MM.1S (cell line): ENCODE results near the gene KRT10.

Source experiments
- DNase-seq: peaks from one replicate; pipeline ENCODE4 v3.0.0-alpha.2; 2015
- H2AFZ ChIP-seq: fragments of 300-600 bp; sonication (generic); 2 replicates; pipeline ENCODE4 v1.6.0; 2016; ENCODE audit warnings: antibody characterized with exemption, low read length
- H3F3A ChIP-seq: fragments of 300-600 bp; sonication (generic); 2 replicates; pipeline ENCODE4 v1.6.1; 2016; ENCODE audit warnings: mild to moderate bottlenecking, antibody characterized with exemption, low read length, moderate library complexity, mixed read lengths; ENCODE audit not compliant: insufficient read depth
- H3K27ac ChIP-seq: fragments of 300-600 bp; sonication (generic); 2 replicates; pipeline ENCODE4 v1.5.1; 2016; ENCODE audit warnings: mild to moderate bottlenecking, low read length
- H3K27me3 ChIP-seq: fragments of 300-600 bp; sonication (generic); replicated peaks from 2 replicates; pipeline ENCODE4 v1.6.0; 2016; ENCODE audit warnings: low read length; ENCODE audit not compliant: insufficient read depth
- H3K36me3 ChIP-seq: fragments of 300-600 bp; sonication (generic); replicated peaks from 2 replicates; pipeline ENCODE4 v1.6.1; 2016; ENCODE audit warnings: mild to moderate bottlenecking, low read length, mixed read lengths; ENCODE audit not compliant: insufficient read depth
- H3K4me1 ChIP-seq: fragments of 300-600 bp; sonication (generic); 2 replicates; pipeline ENCODE4 v1.6.1; 2016; ENCODE audit warnings: low read length, mixed read lengths
- H3K4me2 ChIP-seq: fragments of 300-600 bp; sonication (generic); 2 replicates; pipeline ENCODE4 v1.6.0; 2016; ENCODE audit warnings: low read depth, low read length
- H3K4me3 ChIP-seq: fragments of 300-600 bp; sonication (generic); 2 replicates; pipeline ENCODE4 v1.5.1; 2016; ENCODE audit warnings: low read length, mixed read lengths
- H3K79me2 ChIP-seq: fragments of 300-600 bp; sonication (generic); 2 replicates; pipeline ENCODE4 v1.6.1; 2016; ENCODE audit warnings: mixed run types, low read length, mixed read lengths
- H3K9ac ChIP-seq: fragments of 300-600 bp; sonication (generic); 2 replicates; pipeline ENCODE4 v1.6.1; 2016; ENCODE audit warnings: low read length, mixed read lengths
- H3K9me2 ChIP-seq: fragments of 300-600 bp; sonication (generic); replicated peaks from 2 replicates; pipeline ENCODE4 v1.6.1; 2016; ENCODE audit warnings: mild to moderate bottlenecking, low read length, mixed read lengths; ENCODE audit not compliant: insufficient read depth
- H3K9me3 ChIP-seq: fragments of 300-600 bp; sonication (generic); replicated peaks from 2 replicates; pipeline ENCODE4 v1.6.1; 2016; ENCODE audit warnings: mild to moderate bottlenecking, low read length, mixed read lengths; ENCODE audit not compliant: insufficient read depth
- H4K20me1 ChIP-seq: fragments of 300-600 bp; sonication (generic); 2 replicates; pipeline ENCODE4 v1.6.1; 2016; ENCODE audit warnings: mild to moderate bottlenecking, low read length, moderate library complexity, mixed read lengths; ENCODE audit not compliant: insufficient read depth
- CTCF ChIP-seq: fragments of 300-600 bp; sonication (generic); IDR thresholded peaks from 2 replicates; pipeline ENCODE4 v1.5.1; 2016; ENCODE audit warnings: antibody characterized with exemption, low read length, mixed read lengths
- EZH2 ChIP-seq: fragments of 300-600 bp; sonication (generic); optimal IDR thresholded peaks from 2 replicates; pipeline ENCODE3; 2017; ENCODE audit warnings: low read depth, mild to moderate bottlenecking, antibody characterized with exemption, low read length, mixed read lengths
- EZH2phosphoT487 ChIP-seq: fragments of 300-600 bp; sonication (generic); IDR thresholded peaks from 2 replicates; pipeline ENCODE4 v1.6.1; 2018; ENCODE audit warnings: antibody characterized with exemption, low read length

Gene KRT10

GRCh38 chr17:40809721-40810421, 12.5 kb downstream of the KRT10 start:
- Histone ChIP-seq H3K4me3 (no peak overlapping the region), H3K4me1 (no peaks in the 10 kb centered on the region), H3K27ac (no peak overlapping the region), H3K9ac (no peak overlapping the region), H3K4me2 (no peak overlapping the region), H2AFZ (no peak overlapping the region), H3K79me2 (no peaks in the 10 kb centered on the region), H3K27me3 (no peaks in the 10 kb centered on the region), H3K9me3 (no peaks in the 10 kb centered on the region), H3K9me2 (no peaks in the 10 kb centered on the region), H3K36me3 (no peaks in the 10 kb centered on the region), H4K20me1 (no peaks in the 10 kb centered on the region), H3F3A (no peaks in the 10 kb centered on the region)
- DNase-seq = no peak
- TF ChIP-seq EZH2phosphoT487 (no peak), CTCF (no peak), EZH2 (no peak)

GRCh38 chr17:40806131-40806530, 16.3 kb downstream of the KRT10 start:
- Histone ChIP-seq H3K4me3 (no peak overlapping the region), H3K27ac (no peak overlapping the region), H3F3A (no peaks in the 10 kb centered on the region), H2AFZ (no peak overlapping the region), H3K27me3 (no peaks in the 10 kb centered on the region), H3K9me2 (no peaks in the 10 kb centered on the region), H3K79me2 (no peaks in the 10 kb centered on the region), H3K9me3 (no peaks in the 10 kb centered on the region), H3K4me2 (no peak overlapping the region), H3K4me1 (no peaks in the 10 kb centered on the region), H4K20me1 (no peaks in the 10 kb centered on the region), H3K9ac (no peak overlapping the region), H3K36me3 (no peaks in the 10 kb centered on the region)
- no peak for DNase-seq
- TF ChIP-seq EZH2 (no peak), CTCF (no peak), EZH2phosphoT487 (no peak)

- Histone ChIP-seq H3K27ac (no peak overlapping the region), H4K20me1 (no peaks in the 10 kb centered on the region), H3K9me2 (no peaks in the 10 kb centered on the region), H3K9ac (no peak overlapping the region), H2AFZ (peak overlapping the region; percentile 42; the same call in 1 of the 2 replicates), H3K4me3 (no peak overlapping the region), H3F3A (no peaks in the 10 kb centered on the region), H3K4me1 (no peaks in the 10 kb centered on the region), H3K79me2 (no peaks in the 10 kb centered on the region), H3K27me3 (no peaks in the 10 kb centered on the region), H3K4me2 (no peak overlapping the region), H3K9me3 (no peaks in the 10 kb centered on the region), H3K36me3 (no peaks in the 10 kb centered on the region)
- DNase-seq = peak; percentile 80
- TF ChIP-seq CTCF (peak; percentile 88), EZH2 (no peak)
Observed at GRCh38 chr17:40803617-40804082, 18.8 kb downstream of the KRT10 start.
